HepG2 (cell line): ENCODE measurements around the gene TRIM31. TPM values are rescaled to one million over a fixed set of nuclear protein-coding genes. Genes with fewer than 3 reads are reported as not detected.

ENCODE experiments used
- CBX5 ChIP-seq: sonication (generic); formaldehyde crosslinking; IDR thresholded peaks from 2 replicates; pipeline ENCODE4 v1.4.0; 2020; ENCODE audit warnings: missing genetic modification reagents, borderline replicate concordance
- E2F5 ChIP-seq: sonication (generic); formaldehyde crosslinking; conservative IDR thresholded peaks from 2 replicates; pipeline ENCODE4 v1.4.0; 2020; ENCODE audit warnings: missing genetic modification reagents
- HNF1A ChIP-seq, 2 experiments: sonication (generic) in 1 of 2; formaldehyde crosslinking in 1 of 2; IDR thresholded peaks; 2 replicates each; pipeline versions ENCODE4 v1.4.0 to v1.6.1; 2016 to 2020; ENCODE audit warnings: borderline replicate concordance in 1 of 2, low read depth in 1 of 2, mild to moderate bottlenecking in 1 of 2, missing genetic modification reagents in 1 of 2
- KLF6 ChIP-seq: IDR thresholded peaks from 2 replicates; pipeline ENCODE4 v1.8.0; 2016; ENCODE audit warnings: missing biosample characterization, missing genetic modification reagents
- MLLT10 ChIP-seq: sonication (generic); formaldehyde crosslinking; IDR thresholded peaks from 2 replicates; pipeline ENCODE4 v1.4.0; 2020; ENCODE audit warnings: missing genetic modification reagents
- MYNN ChIP-seq: sonication (generic); formaldehyde crosslinking; IDR thresholded peaks from 2 replicates; pipeline ENCODE4 v1.4.0; 2020; ENCODE audit warnings: mild to moderate bottlenecking, low read depth, missing genetic modification reagents
- NR3C1 ChIP-seq: sonication (generic); formaldehyde crosslinking; IDR thresholded peaks from 2 replicates; pipeline ENCODE4 v1.4.0; 2020; ENCODE audit warnings: missing genetic modification reagents
- PAWR ChIP-seq: sonication (generic); formaldehyde crosslinking; IDR thresholded peaks from 2 replicates; pipeline ENCODE4 v1.4.0; 2020; ENCODE audit warnings: missing genetic modification reagents, mild to moderate bottlenecking, borderline replicate concordance
- PAX8 ChIP-seq: sonication (generic); formaldehyde crosslinking; IDR thresholded peaks from 2 replicates; pipeline ENCODE4 v1.8.0; 2022; ENCODE audit warnings: mild to moderate bottlenecking, missing genetic modification reagents, borderline replicate concordance
- RCOR2 ChIP-seq: IDR thresholded peaks from 2 replicates; pipeline ENCODE4 v1.6.1; 2016; ENCODE audit warnings: missing biosample characterization, missing genetic modification reagents
- SUZ12 ChIP-seq: fragments of 150-350 bp; IDR thresholded peaks from 2 replicates; pipeline ENCODE4 v1.6.1; 2014; ENCODE audit warnings: low read depth, low read length
- SYNCRIP ChIP-seq: fragments of 200-400 bp; formaldehyde crosslinking; IDR thresholded peaks from 2 replicates; pipeline ENCODE4 v1.6.1; 2018; ENCODE audit warnings: mild to moderate bottlenecking, low read depth, low read length; ENCODE audit not compliant: insufficient read depth
- TAF1 ChIP-seq: sonication (generic); formaldehyde crosslinking; IDR thresholded peaks from 2 replicates; pipeline ENCODE4 v1.4.0; 2020; ENCODE audit warnings: missing genetic modification reagents
- TARDBP ChIP-seq: sonication (generic); formaldehyde crosslinking; IDR thresholded peaks from 2 replicates; pipeline ENCODE4 v1.8.0; 2022; ENCODE audit warnings: mild to moderate bottlenecking, missing genetic modification reagents
- TEAD3 ChIP-seq: optimal IDR thresholded peaks from 2 replicates; pipeline ENCODE3; 2016; ENCODE audit warnings: borderline replicate concordance
- U2AF1 ChIP-seq: fragments of 200-400 bp; formaldehyde crosslinking; optimal IDR thresholded peaks from 2 replicates; pipeline ENCODE3; 2017; ENCODE audit warnings: mild to moderate bottlenecking, low read depth, low read length
- ZNF124 ChIP-seq: sonication (generic); formaldehyde crosslinking; IDR thresholded peaks from 2 replicates; pipeline ENCODE4 v1.4.0; 2020; ENCODE audit warnings: missing genetic modification reagents
- ZNF230 ChIP-seq: sonication (generic); formaldehyde crosslinking; IDR thresholded peaks from 2 replicates; pipeline ENCODE4 v1.4.0; 2020; ENCODE audit warnings: mild to moderate bottlenecking, missing genetic modification reagents
- ZNF276 ChIP-seq: sonication (generic); formaldehyde crosslinking; IDR thresholded peaks from 2 replicates; pipeline ENCODE4 v1.4.0; 2020; ENCODE audit warnings: mild to moderate bottlenecking, low read depth, missing genetic modification reagents
- ZNF543 ChIP-seq: sonication (generic); formaldehyde crosslinking; IDR thresholded peaks from 2 replicates; pipeline ENCODE4 v1.4.0; 2020; ENCODE audit warnings: mild to moderate bottlenecking, missing genetic modification reagents
- ZNF790 ChIP-seq: sonication (generic); formaldehyde crosslinking; IDR thresholded peaks from 2 replicates; pipeline ENCODE4 v1.8.0; 2022; ENCODE audit warnings: missing genetic modification reagents, mild to moderate bottlenecking, borderline replicate concordance
- ZNF839 ChIP-seq: sonication (generic); formaldehyde crosslinking; IDR thresholded peaks from 2 replicates; pipeline ENCODE4 v1.4.0; 2020; ENCODE audit warnings: missing genetic modification reagents, mild to moderate bottlenecking, borderline replicate concordance
- ZSCAN29 ChIP-seq: sonication (generic); formaldehyde crosslinking; conservative IDR thresholded peaks from 2 replicates; pipeline ENCODE4 v1.4.0; 2020; ENCODE audit warnings: mild to moderate bottlenecking, missing genetic modification reagents
- polyA plus RNA-seq, 8 experiments: library from polyadenylated mRNA; depleted of rRNA in 3 of 8; stranded (reverse) in 7 of 8; unstranded in 1 of 8; fragments of >200 nt; fragmentation: Illumina TruSeq in 4 of 8; extraction: Trizol in 4 of 8; gene quantifications; 2 replicates each; pipeline versions ENCODE4 v1.2.1 to v1.2.3, GENCODE V29; 2011 to 2016; ENCODE audit warnings: low read depth in 4 of 8, missing spikeins in 1 of 8, mixed read lengths in 1 of 8; ENCODE audit not compliant: insufficient read depth in 1 of 8
- total RNA-seq, 5 experiments: library from RNA; depleted of rRNA; stranded (reverse); fragments of >200 nt; fragmentation: Illumina TruSeq; extraction: Trizol; gene quantifications; 2 replicates each; pipeline ENCODE4 v1.2.3, GENCODE V29; 2016; ENCODE audit warnings: low read depth in 1 of 5

Gene TRIM31
- total and polyA plus RNA-seq, 2 of the 13 experiments (the other 11 are each of a cell fraction or from before 2014, with no cell fraction given) = 0.13 to 0.51 TPM

GRCh38 chr6:30100585-30101443 is 12.1 kb downstream of the TRIM31 start (continued):
- TF ChIP-seq NR3C1 (CRISPR knock-in tag) = no peak
- peak; percentile 25; the same call in 1 of the 2 replicates for TF ChIP-seq ZNF230 (CRISPR knock-in tag)
- peak; percentile 72 for TF ChIP-seq ZNF543 (CRISPR knock-in tag)
- peak; percentile 95 for TF ChIP-seq ZNF124 (CRISPR knock-in tag)
- no peak for TF ChIP-seq RCOR2 (CRISPR knock-in tag)
- TF ChIP-seq TARDBP = no peak; the same call in 1 of the 2 replicates
- no peak for TF ChIP-seq PAX8 (CRISPR knock-in tag)
- TF ChIP-seq ZNF839 (CRISPR knock-in tag) = no peak
- TF ChIP-seq U2AF1 = no peak
- TF ChIP-seq TAF1 (CRISPR knock-in tag) = peak; percentile 39; the same call in 1 of the 2 replicates
- peak; percentile 90 for TF ChIP-seq TEAD3 (CRISPR knock-in tag)
- no peak for TF ChIP-seq HNF1A (IDR thresholded peaks at IDR 0.05; ENCODE audit: low read depth)
- peak; percentile 73; the same call in 1 of the 2 replicates for TF ChIP-seq HNF1A (CRISPR knock-in tag; IDR thresholded peaks at IDR 0.05; ENCODE audit: borderline replicate concordance)
- no peak for TF ChIP-seq SUZ12
- TF ChIP-seq KLF6 (CRISPR knock-in tag) = peak; percentile 59; the same call in 1 of the 2 replicates
- no peak; the same call in 1 of the 2 replicates for TF ChIP-seq ZNF276 (CRISPR knock-in tag)
- no peak for TF ChIP-seq MYNN (CRISPR knock-in tag)
- TF ChIP-seq ZNF790 (CRISPR knock-in tag) = 0 out of 2 replicates have a peak, but pooled peaks have one; percentile 57
- TF ChIP-seq CBX5 (CRISPR knock-in tag) = no peak; the same call in 1 of the 2 replicates
- TF ChIP-seq E2F5 (CRISPR knock-in tag) = 0 out of 2 replicates have a peak, but pooled peaks have one; percentile 23
- TF ChIP-seq ZSCAN29 (CRISPR knock-in tag) = peak; percentile 84; the same call in 1 of the 2 replicates
- no peak for TF ChIP-seq MLLT10
- TF ChIP-seq PAWR = no peak; the same call in 1 of the 2 replicates
- TF ChIP-seq SYNCRIP = no peak
